B cell (primary cell): ENCODE measurements around the gene IL1RAP. TPM values are rescaled to one million over a fixed set of nuclear protein-coding genes. Genes with fewer than 3 reads are reported as not detected.

ENCODE experiments used
- ATAC-seq: fragments of 200-7000 bp; cut with Tn5 transposase; one replicate; pipeline ENCODE4 v1.10.0; 2021; ENCODE audit warnings: low read depth, mild to moderate bottlenecking, moderate number of reproducible peaks, moderate library complexity
- CTCF ChIA-PET: fragments of 350-600 bp; sonication (Branson Sonifier 250); formaldehyde crosslinking; loops from one replicate; lab custom pipeline; 2021; ENCODE audit warnings: antibody characterized with exemption, inconsistent platforms; lab: Charles Lee
- POLR2A ChIA-PET: fragments of 350-600 bp; sonication (Branson Sonifier 250); formaldehyde crosslinking; loops from one replicate; lab custom pipeline; 2021; ENCODE audit warnings: antibody characterized with exemption; lab: Charles Lee
- DNase-seq: peaks from one replicate; pipeline ENCODE4 v3.0.0; 2013
- H2AFZ ChIP-seq: 2 replicates; pipeline ENCODE4 v1.6.1; 2012; ENCODE audit warnings: mild to moderate bottlenecking, low read depth, low read length; ENCODE audit not compliant: insufficient read depth, poor library complexity, severe bottlenecking
- H3K27ac ChIP-seq, 2 donors: 1 replicate in 1 of 2; 2 replicates in 1 of 2; pipeline ENCODE4 v1.5.1; 2012 to 2013; ENCODE audit warnings: low read length in 2 of 2, mild to moderate bottlenecking in 2 of 2, moderate library complexity in 1 of 2
- H3K27me3 ChIP-seq, 4 experiments: fragments of 200-600 bp in 1 of 4; sonication (generic) in 1 of 4; replicated peaks in 1 of 4; 1 replicate in 2 of 4; 2 replicates in 2 of 4; pipeline versions ENCODE4 v1.6.1 to v1.7.0; 2013 to 2016; ENCODE audit warnings: low read length in 3 of 4, mild to moderate bottlenecking in 2 of 4, mixed read lengths in 1 of 4, moderate library complexity in 1 of 4; ENCODE audit not compliant: insufficient read depth in 4 of 4, control insufficient read depth in 3 of 4; ENCODE audit errors: control extremely low read depth in 1 of 4
- H3K36me3 ChIP-seq, 2 experiments: replicated peaks in 1 of 2; 1 replicate in 1 of 2; 2 replicates in 1 of 2; pipeline versions ENCODE4 v1.6.1 to v1.7.1; 2013; ENCODE audit warnings: low read length in 1 of 2; ENCODE audit not compliant: insufficient read depth in 2 of 2, control insufficient read depth in 1 of 2; ENCODE audit errors: control extremely low read depth in 1 of 2, extremely low read depth in 1 of 2
- H3K4me1 ChIP-seq, 2 donors: fragments of 200-600 bp in 1 of 2; sonication (generic) in 1 of 2; 1 replicate in 1 of 2; 2 replicates in 1 of 2; pipeline versions ENCODE4 v1.5.1 to v1.6.1; 2013 to 2017; ENCODE audit warnings: low read length in 2 of 2; ENCODE audit not compliant: control insufficient read depth in 2 of 2, insufficient read depth in 2 of 2
- H3K4me2 ChIP-seq: replicated peaks from 2 replicates; pipeline ENCODE3; 2012; ENCODE audit warnings: mild to moderate bottlenecking, low read depth, low read length; ENCODE audit not compliant: poor library complexity, severe bottlenecking
- H3K4me3 ChIP-seq, 5 experiments: fragments of 200-600 bp in 1 of 5; sonication (generic) in 1 of 5; 1 replicate in 3 of 5; 2 replicates in 2 of 5; pipeline versions ENCODE4 v1.5.1 to v1.7.0; 2011 to 2016; ENCODE audit warnings: low read length in 4 of 5, mild to moderate bottlenecking in 4 of 5, low read depth in 2 of 5, control low read depth in 1 of 5, moderate library complexity in 1 of 5; ENCODE audit not compliant: insufficient read depth in 1 of 5; ENCODE audit errors: control extremely low read depth in 1 of 5, extremely low read depth in 1 of 5
- H3K79me2 ChIP-seq: fragments of 200-600 bp; sonication (generic); one replicate; pipeline ENCODE4 v1.6.0; 2016; ENCODE audit warnings: low read length; ENCODE audit not compliant: control insufficient read depth, insufficient read depth
- H3K9ac ChIP-seq: fragments of 200-600 bp; sonication (generic); 2 replicates; pipeline ENCODE4 v1.6.1; 2017; ENCODE audit warnings: mild to moderate bottlenecking, low read length, moderate library complexity
- H3K9me3 ChIP-seq, 3 donors: one replicate each; pipeline versions ENCODE4 v1.6.1 to v1.7.1; 2013; ENCODE audit warnings: low read length in 2 of 3; ENCODE audit not compliant: control insufficient read depth in 2 of 3, insufficient read depth in 1 of 3; ENCODE audit errors: control extremely low read depth in 1 of 3
- H4K20me1 ChIP-seq: 2 replicates; pipeline ENCODE4 v1.6.0; 2012; ENCODE audit warnings: mild to moderate bottlenecking, low read length; ENCODE audit not compliant: insufficient read depth, control insufficient read depth, poor library complexity, severe bottlenecking
- H3K27ac Mint-ChIP-seq: one replicate; pipeline ENCODE4 v1.8.0; 2021; ENCODE audit warnings: mixed read lengths
- H3K27me3 Mint-ChIP-seq: one replicate; pipeline ENCODE4 v1.8.0; 2021; ENCODE audit warnings: mixed read lengths
- H3K4me1 Mint-ChIP-seq: one replicate; pipeline ENCODE4 v1.8.0; 2021; ENCODE audit warnings: mixed read lengths
- H3K4me3 Mint-ChIP-seq: one replicate; pipeline ENCODE4 v1.8.0; 2021; ENCODE audit warnings: mixed read lengths
- H3K9me3 Mint-ChIP-seq: one replicate; pipeline ENCODE4 v1.8.0; 2022; ENCODE audit warnings: mixed read lengths; ENCODE audit not compliant: insufficient read depth
- EZH2 ChIP-seq: IDR thresholded peaks from 2 replicates; pipeline ENCODE4 v1.6.1; 2012; ENCODE audit warnings: borderline replicate concordance, low read depth, mild to moderate bottlenecking, moderate library complexity, low read length; ENCODE audit not compliant: insufficient read depth, poor library complexity, severe bottlenecking
- WGBS: methylation state at CpG from one replicate; pipeline ENCODE4 v1.1.5; 2013; ENCODE audit warnings: missing lambda C conversion rate; ENCODE audit not compliant: insufficient coverage; 5-methylcytosine and 5-hydroxymethylcytosine counted together
- intact Hi-C: fragments of 100-400 bp; cut with micrococcal nuclease; formaldehyde crosslinking; loops from one replicate; pipeline ENCODE4 v1.10.0; 2022
- polyA plus RNA-seq: library from polyadenylated mRNA; depleted of rRNA; stranded (reverse); fragments of >200 nt; gene quantifications from 2 replicates; pipeline ENCODE4 v1.2.3, GENCODE V29; 2012
- total RNA-seq, 2 donors: library from RNA; stranded (reverse); fragments of 120-200 nt in 1 of 2; gene quantifications; 1 replicate in 1 of 2; 2 replicates in 1 of 2; pipeline versions ENCODE4 v1.2.3 to v1.2.4, GENCODE V29; 2013 to 2022
- TF ChIP-seq, protein P1 (sequence below): fragments of 200-600 bp; IDR thresholded peaks from one replicate; pipeline ENCODE4 v1.8.0; 2022; ENCODE audit warnings: antibody characterized with exemption, mild to moderate bottlenecking

IL1RAP gene
- total and polyA plus RNA-seq, 2 donors (not counting 1 experiment from before 2014, with no cell fraction given) = 2.3 to 11.5 TPM

DNA sequence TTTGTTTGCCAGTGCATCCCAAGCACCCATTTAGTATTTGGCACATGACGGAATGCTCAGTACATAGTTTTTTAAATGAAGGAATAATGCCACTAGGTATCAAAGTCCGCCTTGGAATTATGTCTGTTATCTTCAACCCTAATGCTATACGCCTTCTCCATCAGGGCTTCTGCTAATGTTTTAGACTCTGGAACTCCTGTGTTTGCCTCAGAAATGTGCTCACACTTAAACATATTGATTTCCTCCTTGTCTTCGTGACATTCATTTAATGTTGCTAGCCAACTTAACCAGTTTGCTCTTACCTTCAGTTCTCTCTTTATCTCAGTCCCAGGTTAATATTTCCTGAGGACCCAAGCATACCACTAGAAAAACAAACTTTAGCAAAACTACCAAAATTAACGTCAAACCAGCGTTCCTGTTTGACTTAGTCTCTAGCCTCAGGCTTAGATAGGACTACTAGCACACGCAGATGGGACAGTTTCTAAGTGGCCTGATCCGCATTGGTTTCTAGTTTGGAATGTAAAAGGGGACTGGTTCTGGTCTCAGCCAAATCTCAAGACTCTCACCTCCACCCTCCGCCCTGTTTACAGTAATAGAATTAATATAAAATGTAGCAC, 81.4 kb downstream of the IL1RAP start:
- H3K4me3 ChIP-seq = no peak overlapping the region
- no peaks in the 10 kb centered on the region for H3K36me3 ChIP-seq
- H3K4me1 ChIP-seq = no peaks in the 10 kb centered on the region
- intact Hi-C loops = no loop called here
- no peaks in the 10 kb centered on the region for H3K27me3 ChIP-seq
- no peaks in the 10 kb centered on the region for H3K27me3 Mint-ChIP-seq
- ATAC-seq = no peak
- no peaks in the 10 kb centered on the region for H3K4me1 Mint-ChIP-seq
- H3K27ac Mint-ChIP-seq = no peak overlapping the region
- H4K20me1 ChIP-seq = no peaks in the 10 kb centered on the region
- H3K79me2 ChIP-seq = no peaks in the 10 kb centered on the region
- DNase-seq = no peak
- TF ChIP-seq EZH2 = no peak
- TF ChIP-seq, protein P1, sequence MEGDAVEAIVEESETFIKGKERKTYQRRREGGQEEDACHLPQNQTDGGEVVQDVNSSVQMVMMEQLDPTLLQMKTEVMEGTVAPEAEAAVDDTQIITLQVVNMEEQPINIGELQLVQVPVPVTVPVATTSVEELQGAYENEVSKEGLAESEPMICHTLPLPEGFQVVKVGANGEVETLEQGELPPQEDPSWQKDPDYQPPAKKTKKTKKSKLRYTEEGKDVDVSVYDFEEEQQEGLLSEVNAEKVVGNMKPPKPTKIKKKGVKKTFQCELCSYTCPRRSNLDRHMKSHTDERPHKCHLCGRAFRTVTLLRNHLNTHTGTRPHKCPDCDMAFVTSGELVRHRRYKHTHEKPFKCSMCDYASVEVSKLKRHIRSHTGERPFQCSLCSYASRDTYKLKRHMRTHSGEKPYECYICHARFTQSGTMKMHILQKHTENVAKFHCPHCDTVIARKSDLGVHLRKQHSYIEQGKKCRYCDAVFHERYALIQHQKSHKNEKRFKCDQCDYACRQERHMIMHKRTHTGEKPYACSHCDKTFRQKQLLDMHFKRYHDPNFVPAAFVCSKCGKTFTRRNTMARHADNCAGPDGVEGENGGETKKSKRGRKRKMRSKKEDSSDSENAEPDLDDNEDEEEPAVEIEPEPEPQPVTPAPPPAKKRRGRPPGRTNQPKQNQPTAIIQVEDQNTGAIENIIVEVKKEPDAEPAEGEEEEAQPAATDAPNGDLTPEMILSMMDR = no peak
- no peak overlapping the region for H3K4me3 Mint-ChIP-seq
- no peak overlapping the region for H3K27ac ChIP-seq
- no peak overlapping the region for H3K9ac ChIP-seq
- ChIA-PET POLR2A (no interaction called here), CTCF (no interaction called here)
- H3K9me3 Mint-ChIP-seq = peaks cover 2% of the 10 kb centered on the region
- H2AFZ ChIP-seq = no peak overlapping the region
- WGBS = 100% methylated on average over 4 of the region's 9 CpGs
- no peaks in the 10 kb centered on the region for H3K9me3 ChIP-seq
- H3K4me2 ChIP-seq = no peak overlapping the region

DNA sequence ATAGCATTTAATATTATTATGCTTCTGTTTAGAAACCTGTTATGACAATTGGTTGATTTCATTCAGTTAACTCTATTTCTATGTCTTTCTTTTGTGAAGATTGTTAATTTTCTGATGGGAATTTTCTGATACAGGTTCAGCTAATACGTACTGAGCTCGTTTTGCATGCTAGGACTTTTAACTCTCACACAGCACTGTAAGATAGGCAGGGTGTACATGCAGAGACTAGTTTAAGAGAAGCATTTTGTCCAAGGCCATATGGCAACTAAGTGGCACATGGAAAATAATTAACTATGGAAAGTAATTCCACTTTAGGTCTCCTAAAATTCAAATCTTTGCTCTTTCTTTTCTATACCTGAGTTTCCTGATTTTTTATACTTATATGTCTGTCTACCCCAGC, 81.9 kb downstream of the IL1RAP start:
- ATAC-seq = no peak
- H3K4me1 ChIP-seq = no peaks in the 10 kb centered on the region
- TF ChIP-seq, protein P1 = no peak
- TF ChIP-seq EZH2 = no peak

More for the DNA sequence above, 81.9 kb downstream of the IL1RAP start:
- no peak for DNase-seq
- Mint-ChIP-seq H3K4me3 (no peak overlapping the region), H3K27ac (no peak overlapping the region), H3K4me1 (no peaks in the 10 kb centered on the region), H3K9me3 (peaks cover 2% of the 10 kb centered on the region), H3K27me3 (no peaks in the 10 kb centered on the region)
- no peak overlapping the region for H3K4me3 ChIP-seq
- H3K4me2 ChIP-seq = no peak overlapping the region
- no peaks in the 10 kb centered on the region for H3K36me3 ChIP-seq
- no peaks in the 10 kb centered on the region for H3K27me3 ChIP-seq
- intact Hi-C loops = no loop called here
- no peaks in the 10 kb centered on the region for H4K20me1 ChIP-seq
- no peaks in the 10 kb centered on the region for H3K79me2 ChIP-seq
- CTCF ChIA-PET = no interaction called here
- H3K9ac ChIP-seq = no peak overlapping the region
- WGBS = no CpG with 5 or more reads among the region's 2 CpGs
- H2AFZ ChIP-seq = no peak overlapping the region
- H3K9me3 ChIP-seq = no peaks in the 10 kb centered on the region
- POLR2A ChIA-PET = no interaction called here
- no peak overlapping the region for H3K27ac ChIP-seq
